SK-N-SH treated with all-trans-retinoic acid at 6 μM for 48 hours (cell line): ENCODE data around the gene ILK.

Experiments used
- ARNTL ChIP-seq: fragments of 450-650 bp; formaldehyde crosslinking; IDR thresholded peaks from 2 replicates; pipeline ENCODE4 v1.5.0; 2020; ENCODE audit warnings: low read depth, mild to moderate bottlenecking, moderate library complexity, borderline replicate concordance
- BACH2 ChIP-seq: fragments of 250-450 bp; sonication (Bioruptor Pico); IDR thresholded peaks from 2 replicates; pipeline ENCODE4 v1.9.0; 2021; ENCODE audit warnings: mild to moderate bottlenecking, borderline replicate concordance
- CREB5 ChIP-seq: fragments of 250-450 bp; sonication (Bioruptor Pico); IDR thresholded peaks from 2 replicates; pipeline ENCODE4 v1.5.1; 2020; ENCODE audit warnings: low read depth, mild to moderate bottlenecking, moderate library complexity
- GLIS3 ChIP-seq: fragments of 250-450 bp; sonication (Bioruptor Pico); IDR thresholded peaks from 2 replicates; pipeline ENCODE4 v1.5.0; 2020; ENCODE audit warnings: mild to moderate bottlenecking, moderate library complexity
- ISL1 ChIP-seq: fragments of 250-450 bp; sonication (Bioruptor Pico); IDR thresholded peaks from 2 replicates; pipeline ENCODE4 v2.1.2; 2022; ENCODE audit warnings: mild to moderate bottlenecking, moderate library complexity
- POU6F1 ChIP-seq: fragments of 250-450 bp; sonication (Bioruptor Pico); IDR thresholded peaks from 2 replicates; pipeline ENCODE4 v1.8.0; 2021; ENCODE audit warnings: low read depth, mild to moderate bottlenecking, moderate library complexity, borderline replicate concordance
- RARB ChIP-seq: fragments of 250-450 bp; sonication (Bioruptor Pico); IDR thresholded peaks from 2 replicates; pipeline ENCODE4 v1.8.0; 2021; ENCODE audit warnings: mild to moderate bottlenecking, moderate library complexity
- TSHZ2 ChIP-seq: fragments of 250-450 bp; sonication (Bioruptor Pico); IDR thresholded peaks from 2 replicates; pipeline ENCODE4 v1.5.0; 2020; ENCODE audit warnings: mild to moderate bottlenecking, moderate library complexity
- ZC3H10 ChIP-seq: fragments of 250-450 bp; sonication (Bioruptor Pico); IDR thresholded peaks from 2 replicates; pipeline ENCODE4 v1.5.1; 2021; ENCODE audit warnings: mild to moderate bottlenecking, moderate library complexity
- ZFP3 ChIP-seq: fragments of 250-450 bp; sonication (Bioruptor Pico); IDR thresholded peaks from 2 replicates; pipeline ENCODE4 v1.5.0; 2020; ENCODE audit warnings: mild to moderate bottlenecking, moderate library complexity
- ZNF565 ChIP-seq: fragments of 450-650 bp; formaldehyde crosslinking; conservative IDR thresholded peaks from 2 replicates; pipeline ENCODE4 v1.5.0; 2020; ENCODE audit warnings: low read depth, mild to moderate bottlenecking, moderate library complexity
- ZNF70 ChIP-seq: fragments of 450-650 bp; formaldehyde crosslinking; IDR thresholded peaks from 2 replicates; pipeline ENCODE4 v1.5.0; 2020; ENCODE audit warnings: mild to moderate bottlenecking, moderate library complexity

GRCh38 chr11:6559369-6559768, 44.2 kb upstream of the ILK start:
- TF ChIP-seq ISL1 (no peak), CREB5 (CRISPR knock-in tag) (no peak), ARNTL (CRISPR knock-in tag) (no peak), ZNF565 (CRISPR knock-in tag) (no peak), TSHZ2 (CRISPR knock-in tag) (no peak), RARB (no peak), ZC3H10 (CRISPR knock-in tag) (no peak), GLIS3 (CRISPR knock-in tag) (no peak), POU6F1 (CRISPR knock-in tag) (no peak), BACH2 (CRISPR knock-in tag) (no peak), ZFP3 (CRISPR knock-in tag) (no peak), ZNF70 (no peak)
